GM23338 (cell line): Measurements from ENCODE around the gene GRAMD2B. TPM values are rescaled to one million over a fixed set of nuclear protein-coding genes. Genes with fewer than 3 reads are reported as not detected.

Experiments
- ATAC-seq: fragments of 200-7000 bp; cut with Tn5 transposase; 3 replicates; pipeline ENCODE4 v1.9.1; 2020
- DNase-seq: peaks from one replicate; pipeline ENCODE4 v3.0.0-alpha.2; 2015; ENCODE audit warnings: low spot score
- H2AFZ ChIP-seq: fragments of 200-600 bp; sonication (generic); 2 replicates; pipeline ENCODE4 v1.8.0; 2016; ENCODE audit warnings: antibody characterized with exemption, mild to moderate bottlenecking, moderate library complexity
- H3F3A ChIP-seq: fragments of 200-600 bp; sonication (generic); replicated peaks from 2 replicates; pipeline ENCODE4 v1.8.0; 2017; ENCODE audit warnings: antibody characterized with exemption, mixed run types, low read depth
- H3K27ac ChIP-seq: fragments of 200-600 bp; sonication (generic); 2 replicates; pipeline ENCODE4 v1.6.1; 2016; ENCODE audit warnings: low read depth
- H3K27me3 ChIP-seq: fragments of 200-600 bp; sonication (generic); 2 replicates; pipeline ENCODE4 v1.8.0; 2016; ENCODE audit warnings: mild to moderate bottlenecking, mixed run types, moderate library complexity; ENCODE audit not compliant: insufficient read depth
- H3K36me3 ChIP-seq: fragments of 200-600 bp; sonication (generic); 2 replicates; pipeline ENCODE4 v1.8.0; 2016; ENCODE audit warnings: mild to moderate bottlenecking; ENCODE audit not compliant: insufficient read depth
- H3K4me1 ChIP-seq: fragments of 200-600 bp; sonication (generic); 2 replicates; pipeline ENCODE4 v1.8.0; 2016; ENCODE audit warnings: mild to moderate bottlenecking, moderate library complexity; ENCODE audit not compliant: insufficient read depth
- H3K4me2 ChIP-seq: fragments of 200-600 bp; sonication (generic); 2 replicates; pipeline ENCODE4 v1.7.1; 2017; ENCODE audit warnings: mixed run types
- H3K4me3 ChIP-seq: fragments of 200-600 bp; sonication (generic); 2 replicates; pipeline ENCODE4 v1.6.1; 2016; ENCODE audit warnings: mixed run types
- H3K79me2 ChIP-seq: fragments of 200-600 bp; sonication (generic); replicated peaks from 2 replicates; pipeline ENCODE4 v1.8.0; 2017; ENCODE audit warnings: mild to moderate bottlenecking; ENCODE audit not compliant: insufficient read depth
- H3K9me2 ChIP-seq: fragments of 200-600 bp; sonication (generic); 2 replicates; pipeline ENCODE4 v1.8.0; 2017; ENCODE audit not compliant: insufficient read depth
- H4K20me1 ChIP-seq: fragments of 200-600 bp; sonication (generic); replicated peaks from 2 replicates; pipeline ENCODE4 v1.8.0; 2017; ENCODE audit warnings: mild to moderate bottlenecking; ENCODE audit not compliant: insufficient read depth
- H3K27ac Mint-ChIP-seq: 2 replicates; pipeline ENCODE4 v1.8.0; 2020; ENCODE audit warnings: inconsistent platforms, mild to moderate bottlenecking, moderate library complexity, mixed read lengths
- H3K27me3 Mint-ChIP-seq: 3 replicates; pipeline ENCODE4 v1.8.0; 2022; ENCODE audit warnings: low read depth, mild to moderate bottlenecking, moderate library complexity, mixed read lengths, inconsistent platforms; ENCODE audit not compliant: insufficient read depth, poor library complexity
- H3K36me3 Mint-ChIP-seq: 3 replicates; pipeline ENCODE4 v1.8.0; 2021; ENCODE audit warnings: low read depth, mild to moderate bottlenecking, inconsistent platforms, moderate library complexity, mixed read lengths
- H3K4me1 Mint-ChIP-seq: 3 replicates; pipeline ENCODE4 v1.8.0; 2020; ENCODE audit warnings: mild to moderate bottlenecking, inconsistent platforms, mixed read lengths
- H3K4me3 Mint-ChIP-seq: 3 replicates; pipeline ENCODE4 v1.8.0; 2021; ENCODE audit warnings: moderate library complexity, mild to moderate bottlenecking, inconsistent platforms, mixed read lengths
- H3K9me3 Mint-ChIP-seq: 3 replicates; pipeline ENCODE4 v1.8.0; 2020; ENCODE audit warnings: moderate library complexity, mild to moderate bottlenecking, inconsistent platforms, mixed read lengths
- CREB1 ChIP-seq: fragments of 250-450 bp; sonication (Bioruptor Pico); IDR thresholded peaks from 2 replicates; pipeline ENCODE4 v1.5.0; 2020; ENCODE audit warnings: low read depth, mild to moderate bottlenecking, moderate library complexity
- EZH2 ChIP-seq: fragments of 200-600 bp; sonication (generic); IDR thresholded peaks from one replicate; pipeline ENCODE4 v1.8.0; 2017; ENCODE audit warnings: antibody characterized with exemption, mild to moderate bottlenecking, low read depth; ENCODE audit not compliant: unreplicated experiment
- EZH2phosphoT487 ChIP-seq: fragments of 200-600 bp; sonication (generic); IDR thresholded peaks from one replicate; pipeline ENCODE4 v1.8.1; 2018; ENCODE audit warnings: antibody characterized with exemption; ENCODE audit not compliant: unreplicated experiment
- JUNB ChIP-seq: IDR thresholded peaks from one replicate; pipeline ENCODE4 v1.6.1; 2016; ENCODE audit warnings: antibody characterized with exemption; ENCODE audit not compliant: unreplicated experiment
- NANOG ChIP-seq: IDR thresholded peaks from 2 replicates; pipeline ENCODE4 v1.6.1; 2016; ENCODE audit warnings: antibody characterized with exemption, borderline replicate concordance
- POLR2AphosphoS5 ChIP-seq: IDR thresholded peaks from 2 replicates; pipeline ENCODE4 v1.6.1; 2016; ENCODE audit warnings: antibody characterized with exemption, low read depth
- STAT1 ChIP-seq: IDR thresholded peaks from one replicate; pipeline ENCODE4 v1.6.1; 2016; ENCODE audit warnings: antibody characterized with exemption; ENCODE audit not compliant: unreplicated experiment
- ZNF114 ChIP-seq: fragments of 250-450 bp; sonication (Bioruptor Pico); IDR thresholded peaks from 2 replicates; pipeline ENCODE4 v1.5.0; 2020; ENCODE audit warnings: mild to moderate bottlenecking, moderate library complexity
- polyA plus RNA-seq: library from polyadenylated mRNA; unstranded; fragments of >200 nt; fragmentation: Nextera tagmentation; extraction: Ambion mirVana; gene quantifications from 2 replicates; pipeline ENCODE4 v1.2.1, GENCODE V29; 2016
- total RNA-seq: library from RNA; depleted of rRNA; stranded (reverse); fragments of >200 nt; shearing (Covaris generic); gene quantifications from 2 replicates; pipeline ENCODE4 v1.2.3, GENCODE V29; 2014
- TF ChIP-seq, protein P1 (sequence below): IDR thresholded peaks from 2 replicates; pipeline ENCODE4 v1.6.1; 2016; ENCODE audit warnings: antibody characterized with exemption
- TF ChIP-seq, protein P2 (sequence below): IDR thresholded peaks from one replicate; pipeline ENCODE4 v1.6.1; 2018; ENCODE audit warnings: antibody characterized with exemption; ENCODE audit not compliant: unreplicated experiment
- TF ChIP-seq, protein P3 (sequence below): fragments of 250-450 bp; sonication (Bioruptor Pico); IDR thresholded peaks from 2 replicates; pipeline ENCODE4 v1.5.0; 2020; ENCODE audit warnings: mild to moderate bottlenecking, moderate library complexity
- TF ChIP-seq, protein P4 (sequence below), 2 experiments: fragments of 200-600 bp in 1 of 2; sonication (generic) in 1 of 2; conservative IDR thresholded peaks; 2 replicates each; pipeline versions ENCODE4 v1.5.1 to v1.6.1; 2016 to 2017; ENCODE audit warnings: antibody characterized with exemption in 2 of 2, low read depth in 2 of 2, mild to moderate bottlenecking in 2 of 2, moderate library complexity in 1 of 2

GRAMD2B gene
- total and polyA plus RNA-seq, 2 experiments from 2014 or later = 9.7 to 16.9 TPM

DNA sequence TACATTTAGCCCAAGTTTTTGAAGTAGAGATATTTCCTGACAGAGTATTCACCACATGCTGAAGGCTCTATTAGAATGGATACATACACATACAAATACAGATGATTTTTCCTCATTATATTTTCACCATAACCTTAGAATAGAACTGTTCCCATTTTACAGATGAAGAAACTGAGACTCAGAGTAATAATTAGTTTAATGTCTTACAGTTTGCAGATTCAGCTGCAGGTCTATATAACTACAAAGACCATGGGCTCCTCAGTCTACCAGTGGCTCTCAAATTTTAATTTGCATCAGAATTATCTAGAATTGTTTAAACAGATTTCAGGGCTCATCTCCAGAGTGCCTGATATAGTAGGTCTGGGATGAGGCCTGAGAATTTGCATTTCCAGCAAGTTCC lies 64.4 kb downstream of the GRAMD2B start:
- Mint-ChIP-seq H3K9me3 (no peaks in the 10 kb centered on the region), H3K4me3 (no peak overlapping the region), H3K36me3 (peaks cover 50% of the 10 kb centered on the region), H3K27me3 (no peaks in the 10 kb centered on the region), H3K4me1 (peaks cover 25% of the 10 kb centered on the region), H3K27ac (no peak overlapping the region)
- TF ChIP-seq CREB1 (CRISPR knock-in tag) = no peak
- TF ChIP-seq, protein P1, sequence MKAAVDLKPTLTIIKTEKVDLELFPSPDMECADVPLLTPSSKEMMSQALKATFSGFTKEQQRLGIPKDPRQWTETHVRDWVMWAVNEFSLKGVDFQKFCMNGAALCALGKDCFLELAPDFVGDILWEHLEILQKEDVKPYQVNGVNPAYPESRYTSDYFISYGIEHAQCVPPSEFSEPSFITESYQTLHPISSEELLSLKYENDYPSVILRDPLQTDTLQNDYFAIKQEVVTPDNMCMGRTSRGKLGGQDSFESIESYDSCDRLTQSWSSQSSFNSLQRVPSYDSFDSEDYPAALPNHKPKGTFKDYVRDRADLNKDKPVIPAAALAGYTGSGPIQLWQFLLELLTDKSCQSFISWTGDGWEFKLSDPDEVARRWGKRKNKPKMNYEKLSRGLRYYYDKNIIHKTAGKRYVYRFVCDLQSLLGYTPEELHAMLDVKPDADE = no peak
- no peak for TF ChIP-seq EZH2
- TF ChIP-seq, protein P2, sequence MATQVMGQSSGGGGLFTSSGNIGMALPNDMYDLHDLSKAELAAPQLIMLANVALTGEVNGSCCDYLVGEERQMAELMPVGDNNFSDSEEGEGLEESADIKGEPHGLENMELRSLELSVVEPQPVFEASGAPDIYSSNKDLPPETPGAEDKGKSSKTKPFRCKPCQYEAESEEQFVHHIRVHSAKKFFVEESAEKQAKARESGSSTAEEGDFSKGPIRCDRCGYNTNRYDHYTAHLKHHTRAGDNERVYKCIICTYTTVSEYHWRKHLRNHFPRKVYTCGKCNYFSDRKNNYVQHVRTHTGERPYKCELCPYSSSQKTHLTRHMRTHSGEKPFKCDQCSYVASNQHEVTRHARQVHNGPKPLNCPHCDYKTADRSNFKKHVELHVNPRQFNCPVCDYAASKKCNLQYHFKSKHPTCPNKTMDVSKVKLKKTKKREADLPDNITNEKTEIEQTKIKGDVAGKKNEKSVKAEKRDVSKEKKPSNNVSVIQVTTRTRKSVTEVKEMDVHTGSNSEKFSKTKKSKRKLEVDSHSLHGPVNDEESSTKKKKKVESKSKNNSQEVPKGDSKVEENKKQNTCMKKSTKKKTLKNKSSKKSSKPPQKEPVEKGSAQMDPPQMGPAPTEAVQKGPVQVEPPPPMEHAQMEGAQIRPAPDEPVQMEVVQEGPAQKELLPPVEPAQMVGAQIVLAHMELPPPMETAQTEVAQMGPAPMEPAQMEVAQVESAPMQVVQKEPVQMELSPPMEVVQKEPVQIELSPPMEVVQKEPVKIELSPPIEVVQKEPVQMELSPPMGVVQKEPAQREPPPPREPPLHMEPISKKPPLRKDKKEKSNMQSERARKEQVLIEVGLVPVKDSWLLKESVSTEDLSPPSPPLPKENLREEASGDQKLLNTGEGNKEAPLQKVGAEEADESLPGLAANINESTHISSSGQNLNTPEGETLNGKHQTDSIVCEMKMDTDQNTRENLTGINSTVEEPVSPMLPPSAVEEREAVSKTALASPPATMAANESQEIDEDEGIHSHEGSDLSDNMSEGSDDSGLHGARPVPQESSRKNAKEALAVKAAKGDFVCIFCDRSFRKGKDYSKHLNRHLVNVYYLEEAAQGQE = no peak
- TF ChIP-seq JUNB = no peak
- TF ChIP-seq EZH2phosphoT487 = no peak
- no peak for TF ChIP-seq NANOG
- TF ChIP-seq STAT1 = no peak
- TF ChIP-seq ZNF114 (CRISPR knock-in tag) = no peak
- TF ChIP-seq, protein P3, sequence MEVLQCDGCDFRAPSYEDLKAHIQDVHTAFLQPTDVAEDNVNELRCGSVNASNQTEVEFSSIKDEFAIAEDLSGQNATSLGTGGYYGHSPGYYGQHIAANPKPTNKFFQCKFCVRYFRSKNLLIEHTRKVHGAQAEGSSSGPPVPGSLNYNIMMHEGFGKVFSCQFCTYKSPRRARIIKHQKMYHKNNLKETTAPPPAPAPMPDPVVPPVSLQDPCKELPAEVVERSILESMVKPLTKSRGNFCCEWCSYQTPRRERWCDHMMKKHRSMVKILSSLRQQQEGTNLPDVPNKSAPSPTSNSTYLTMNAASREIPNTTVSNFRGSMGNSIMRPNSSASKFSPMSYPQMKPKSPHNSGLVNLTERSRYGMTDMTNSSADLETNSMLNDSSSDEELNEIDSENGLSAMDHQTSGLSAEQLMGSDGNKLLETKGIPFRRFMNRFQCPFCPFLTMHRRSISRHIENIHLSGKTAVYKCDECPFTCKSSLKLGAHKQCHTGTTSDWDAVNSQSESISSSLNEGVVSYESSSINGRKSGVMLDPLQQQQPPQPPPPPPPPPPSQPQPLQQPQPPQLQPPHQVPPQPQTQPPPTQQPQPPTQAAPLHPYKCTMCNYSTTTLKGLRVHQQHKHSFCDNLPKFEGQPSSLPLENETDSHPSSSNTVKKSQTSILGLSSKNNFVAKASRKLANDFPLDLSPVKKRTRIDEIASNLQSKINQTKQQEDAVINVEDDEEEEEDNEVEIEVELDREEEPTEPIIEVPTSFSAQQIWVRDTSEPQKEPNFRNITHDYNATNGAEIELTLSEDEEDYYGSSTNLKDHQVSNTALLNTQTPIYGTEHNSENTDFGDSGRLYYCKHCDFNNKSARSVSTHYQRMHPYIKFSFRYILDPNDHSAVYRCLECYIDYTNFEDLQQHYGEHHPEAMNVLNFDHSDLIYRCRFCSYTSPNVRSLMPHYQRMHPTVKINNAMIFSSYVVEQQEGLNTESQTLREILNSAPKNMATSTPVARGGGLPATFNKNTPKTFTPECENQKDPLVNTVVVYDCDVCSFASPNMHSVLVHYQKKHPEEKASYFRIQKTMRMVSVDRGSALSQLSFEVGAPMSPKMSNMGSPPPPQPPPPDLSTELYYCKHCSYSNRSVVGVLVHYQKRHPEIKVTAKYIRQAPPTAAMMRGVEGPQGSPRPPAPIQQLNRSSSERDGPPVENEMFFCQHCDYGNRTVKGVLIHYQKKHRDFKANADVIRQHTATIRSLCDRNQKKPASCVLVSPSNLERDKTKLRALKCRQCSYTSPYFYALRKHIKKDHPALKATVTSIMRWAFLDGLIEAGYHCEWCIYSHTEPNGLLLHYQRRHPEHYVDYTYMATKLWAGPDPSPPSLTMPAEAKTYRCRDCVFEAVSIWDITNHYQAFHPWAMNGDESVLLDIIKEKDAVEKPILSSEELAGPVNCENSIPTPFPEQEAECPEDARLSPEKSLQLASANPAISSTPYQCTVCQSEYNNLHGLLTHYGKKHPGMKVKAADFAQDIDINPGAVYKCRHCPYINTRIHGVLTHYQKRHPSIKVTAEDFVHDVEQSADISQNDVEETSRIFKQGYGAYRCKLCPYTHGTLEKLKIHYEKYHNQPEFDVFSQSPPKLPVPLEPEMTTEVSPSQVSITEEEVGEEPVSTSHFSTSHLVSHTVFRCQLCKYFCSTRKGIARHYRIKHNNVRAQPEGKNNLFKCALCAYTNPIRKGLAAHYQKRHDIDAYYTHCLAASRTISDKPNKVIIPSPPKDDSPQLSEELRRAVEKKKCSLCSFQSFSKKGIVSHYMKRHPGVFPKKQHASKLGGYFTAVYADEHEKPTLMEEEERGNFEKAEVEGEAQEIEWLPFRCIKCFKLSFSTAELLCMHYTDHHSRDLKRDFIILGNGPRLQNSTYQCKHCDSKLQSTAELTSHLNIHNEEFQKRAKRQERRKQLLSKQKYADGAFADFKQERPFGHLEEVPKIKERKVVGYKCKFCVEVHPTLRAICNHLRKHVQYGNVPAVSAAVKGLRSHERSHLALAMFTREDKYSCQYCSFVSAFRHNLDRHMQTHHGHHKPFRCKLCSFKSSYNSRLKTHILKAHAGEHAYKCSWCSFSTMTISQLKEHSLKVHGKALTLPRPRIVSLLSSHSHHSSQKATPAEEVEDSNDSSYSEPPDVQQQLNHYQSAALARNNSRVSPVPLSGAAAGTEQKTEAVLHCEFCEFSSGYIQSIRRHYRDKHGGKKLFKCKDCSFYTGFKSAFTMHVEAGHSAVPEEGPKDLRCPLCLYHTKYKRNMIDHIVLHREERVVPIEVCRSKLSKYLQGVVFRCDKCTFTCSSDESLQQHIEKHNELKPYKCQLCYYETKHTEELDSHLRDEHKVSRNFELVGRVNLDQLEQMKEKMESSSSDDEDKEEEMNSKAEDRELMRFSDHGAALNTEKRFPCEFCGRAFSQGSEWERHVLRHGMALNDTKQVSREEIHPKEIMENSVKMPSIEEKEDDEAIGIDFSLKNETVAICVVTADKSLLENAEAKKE (CRISPR knock-in tag) = no peak
- TF ChIP-seq, protein P4, sequence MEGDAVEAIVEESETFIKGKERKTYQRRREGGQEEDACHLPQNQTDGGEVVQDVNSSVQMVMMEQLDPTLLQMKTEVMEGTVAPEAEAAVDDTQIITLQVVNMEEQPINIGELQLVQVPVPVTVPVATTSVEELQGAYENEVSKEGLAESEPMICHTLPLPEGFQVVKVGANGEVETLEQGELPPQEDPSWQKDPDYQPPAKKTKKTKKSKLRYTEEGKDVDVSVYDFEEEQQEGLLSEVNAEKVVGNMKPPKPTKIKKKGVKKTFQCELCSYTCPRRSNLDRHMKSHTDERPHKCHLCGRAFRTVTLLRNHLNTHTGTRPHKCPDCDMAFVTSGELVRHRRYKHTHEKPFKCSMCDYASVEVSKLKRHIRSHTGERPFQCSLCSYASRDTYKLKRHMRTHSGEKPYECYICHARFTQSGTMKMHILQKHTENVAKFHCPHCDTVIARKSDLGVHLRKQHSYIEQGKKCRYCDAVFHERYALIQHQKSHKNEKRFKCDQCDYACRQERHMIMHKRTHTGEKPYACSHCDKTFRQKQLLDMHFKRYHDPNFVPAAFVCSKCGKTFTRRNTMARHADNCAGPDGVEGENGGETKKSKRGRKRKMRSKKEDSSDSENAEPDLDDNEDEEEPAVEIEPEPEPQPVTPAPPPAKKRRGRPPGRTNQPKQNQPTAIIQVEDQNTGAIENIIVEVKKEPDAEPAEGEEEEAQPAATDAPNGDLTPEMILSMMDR (conservative IDR thresholded peaks at IDR 0.05; ENCODE audit: low read depth in 2 of 2) = no peak
- TF ChIP-seq POLR2AphosphoS5 = no peak
- H3K27me3 ChIP-seq = no peaks in the 10 kb centered on the region
- no peak overlapping the region for H3K4me3 ChIP-seq
- H3F3A ChIP-seq = no peaks in the 10 kb centered on the region
- no peaks in the 10 kb centered on the region for H4K20me1 ChIP-seq
- no peaks in the 10 kb centered on the region for H3K9me2 ChIP-seq
- H3K27ac ChIP-seq = no peak overlapping the region
- ATAC-seq (no peak), DNase-seq (no peak)
- no peak overlapping the region for H3K4me2 ChIP-seq
- peaks cover 27% of the 10 kb centered on the region for H3K36me3 ChIP-seq
- no peaks in the 10 kb centered on the region for H3K4me1 ChIP-seq
- no peaks in the 10 kb centered on the region for H3K79me2 ChIP-seq
- H2AFZ ChIP-seq = no peak overlapping the region
